Ishikawa (cell line): ENCODE data around the gene EDEM3.

Experiments used
- CREB1 ChIP-seq: IDR thresholded peaks from 2 replicates; pipeline ENCODE4 v1.6.1; 2012; ENCODE audit warnings: low read depth
- FOXM1 ChIP-seq: IDR thresholded peaks from 2 replicates; pipeline ENCODE4 v1.6.1; 2012; ENCODE audit warnings: low read depth, borderline replicate concordance
- YY1 ChIP-seq: IDR thresholded peaks from 2 replicates; pipeline ENCODE4 v1.6.1; 2012; ENCODE audit warnings: low read depth
- ZBTB7A ChIP-seq: IDR thresholded peaks from 2 replicates; pipeline ENCODE4 v1.6.1; 2012; ENCODE audit warnings: low read depth
- TF ChIP-seq, protein P1 (sequence below): IDR thresholded peaks from 2 replicates; pipeline ENCODE4 v1.6.1; 2012

The EDEM3 gene

DNA sequence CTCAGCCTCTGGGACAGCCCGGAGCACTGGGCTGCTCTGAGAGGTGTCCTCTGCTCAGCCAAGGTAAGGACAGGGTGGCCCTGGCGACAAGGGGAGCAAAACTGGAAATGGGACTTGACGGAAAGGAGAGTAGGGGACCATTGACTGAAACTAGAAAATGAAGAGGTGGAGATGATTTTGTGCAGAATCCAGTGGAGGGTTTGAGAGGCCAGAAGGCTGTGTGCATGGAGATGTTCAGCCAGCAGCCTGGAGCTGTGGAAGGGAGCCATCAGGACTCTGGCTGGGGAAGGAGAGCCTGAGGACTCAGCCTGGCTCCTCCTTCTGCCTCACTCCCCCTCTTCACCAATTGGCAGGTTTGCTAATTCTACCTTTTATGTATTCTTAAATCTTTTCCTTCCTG lies 114.2 kb downstream of the EDEM3 start:
- TF ChIP-seq CREB1 (no peak), YY1 (no peak), ZBTB7A (no peak), FOXM1 (no peak)
- TF ChIP-seq, protein P1, sequence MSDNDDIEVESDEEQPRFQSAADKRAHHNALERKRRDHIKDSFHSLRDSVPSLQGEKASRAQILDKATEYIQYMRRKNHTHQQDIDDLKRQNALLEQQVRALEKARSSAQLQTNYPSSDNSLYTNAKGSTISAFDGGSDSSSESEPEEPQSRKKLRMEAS: no peak
